NCI-H1105 treated with DMSO at 0.1 percent for 48 hours (cell line): Measurements from ENCODE around the gene FBXL5.
"Not testable (repeated sequence)": the region's sequence is repeated elsewhere in the genome, so short reads cannot be mapped to it uniquely, and the experiment has no call there.

Experiments
- DNase-seq: peaks from one replicate; lab custom pipeline; 2025; lab: John Stamatoyannopoulos, UW

FBXL5 gene

GRCh38 chr4:15649914-15650545, 5.1 kb downstream of the FBXL5 start:
- DNase-seq, result peak; percentile 50

- DNase-seq, result no peak
Measured at GRCh38 chr4:15648600-15648999, 6.6 kb downstream of the FBXL5 start.

GRCh38 chr4:15638418-15638817, 16.7 kb downstream of the FBXL5 start:
- no peak for DNase-seq

GRCh38 chr4:15636818-15637217, 18.3 kb downstream of the FBXL5 start:
- no peak for DNase-seq

- not testable (repeated sequence) for DNase-seq
Measured at GRCh38 chr4:15617407-15617806, 37.8 kb downstream of the FBXL5 start.

- not testable (repeated sequence) for DNase-seq
Measured at GRCh38 chr4:15614891-15615290, 40.3 kb downstream of the FBXL5 start.

- DNase-seq, result no peak
Measured at GRCh38 chr4:15612136-15612535, 43.0 kb downstream of the FBXL5 start.

- no peak for DNase-seq
Measured at GRCh38 chr4:15610855-15611254, 44.3 kb downstream of the FBXL5 start.

- DNase-seq, result no peak
Measured at GRCh38 chr4:15605537-15605936, 49.6 kb downstream of the FBXL5 start.

GRCh38 chr4:15601862-15602261, 53.3 kb downstream of the FBXL5 start:
- no peak for DNase-seq

GRCh38 chr4:15600176-15600575, 55.0 kb downstream of the FBXL5 start:
- DNase-seq, result no peak

- DNase-seq, result no peak
Measured at GRCh38 chr4:15598644-15599043, 56.5 kb downstream of the FBXL5 start.

- DNase-seq, result no peak
Measured at GRCh38 chr4:15592799-15593198, 62.4 kb downstream of the FBXL5 start.

- DNase-seq, result no peak
Measured at GRCh38 chr4:15587649-15588048, 67.5 kb downstream of the FBXL5 start.

GRCh38 chr4:15586066-15586465, 69.1 kb downstream of the FBXL5 start:
- DNase-seq, result no peak

- no peak for DNase-seq
Measured at GRCh38 chr4:15585331-15585730, 69.8 kb downstream of the FBXL5 start.

- no peak for DNase-seq
Measured at GRCh38 chr4:15584785-15585184, 70.4 kb downstream of the FBXL5 start.

- no peak for DNase-seq
Measured at GRCh38 chr4:15577508-15577907, 77.6 kb downstream of the FBXL5 start.

- no peak for DNase-seq
Measured at GRCh38 chr4:15575966-15576365, 79.2 kb downstream of the FBXL5 start.

GRCh38 chr4:15569746-15570145, 85.4 kb downstream of the FBXL5 start:
- no peak for DNase-seq

- DNase-seq, result no peak
Measured at GRCh38 chr4:15568821-15569220, 86.3 kb downstream of the FBXL5 start.

GRCh38 chr4:15563871-15564270, 91.3 kb downstream of the FBXL5 start:
- DNase-seq, result no peak

GRCh38 chr4:15562623-15563022, 92.5 kb downstream of the FBXL5 start:
- DNase-seq, result no peak

- no peak for DNase-seq
Measured at GRCh38 chr4:15562114-15562513, 93.0 kb downstream of the FBXL5 start.

GRCh38 chr4:15558561-15558960, 96.6 kb downstream of the FBXL5 start:
- no peak for DNase-seq
